HG03159 (cell line): ENCODE results near the gene DDN.
A peak's percentile ranks its signal among the peaks of the same experiment; 100 is the strongest.

Experiments used
- ATAC-seq: cut with Tn5 transposase; IDR thresholded peaks from one replicate; pipeline ENCODE4 v1.9.1; 2021; ENCODE audit warnings: mild to moderate bottlenecking, moderate library complexity; ENCODE audit not compliant: unreplicated experiment

DDN gene

DNA sequence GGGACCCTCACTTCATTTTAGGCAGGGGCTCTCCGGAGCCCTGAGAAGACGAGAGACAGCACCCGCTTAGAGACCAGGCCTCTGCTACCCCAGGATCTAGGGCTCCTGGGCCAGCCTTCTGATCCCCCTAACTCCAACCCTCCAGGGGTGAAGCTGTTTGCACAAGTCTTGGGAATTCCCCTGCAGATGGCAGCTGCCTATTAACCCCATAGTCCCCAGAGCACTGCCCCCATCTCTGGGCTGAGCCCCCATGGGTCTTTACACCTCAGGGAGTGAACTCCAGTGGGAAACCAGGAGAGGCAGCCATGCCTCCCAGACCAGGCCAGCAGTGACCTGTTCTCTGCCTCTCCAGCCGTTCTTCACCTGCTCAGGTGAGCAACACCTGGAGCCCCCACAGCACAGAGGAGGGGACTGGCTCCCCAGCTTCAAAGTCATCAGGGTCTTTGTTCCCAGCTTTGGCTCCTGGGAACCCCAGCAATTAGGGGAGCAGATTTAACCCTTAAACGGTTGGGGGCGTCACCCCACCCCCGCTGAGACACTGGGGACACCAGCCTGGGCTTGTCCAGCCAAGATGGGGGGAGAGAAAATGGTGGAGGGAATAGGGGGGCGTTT, 29.9 kb downstream of the DDN start:
- no peak for ATAC-seq

DNA sequence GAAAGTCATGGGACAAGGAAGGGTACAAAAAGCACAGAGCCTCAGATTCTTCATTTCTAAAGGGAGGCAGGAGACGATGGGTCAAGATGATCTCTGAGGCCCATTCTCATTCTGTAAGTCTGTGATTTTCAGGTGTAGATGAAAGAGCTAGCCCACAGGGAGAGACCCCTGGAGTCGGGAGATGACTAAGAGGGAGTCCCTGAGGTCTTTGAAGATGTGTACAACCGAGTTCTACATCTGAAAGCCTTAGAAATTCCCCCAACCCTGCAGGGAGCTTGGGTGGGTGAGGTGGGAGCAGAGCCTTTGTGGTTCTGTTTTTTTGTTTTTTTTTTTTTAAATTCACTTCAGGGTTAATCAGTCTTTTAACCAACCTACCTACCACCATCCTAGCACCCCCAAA, 30.7 kb downstream of the DDN start:
- ATAC-seq = no peak

DNA sequence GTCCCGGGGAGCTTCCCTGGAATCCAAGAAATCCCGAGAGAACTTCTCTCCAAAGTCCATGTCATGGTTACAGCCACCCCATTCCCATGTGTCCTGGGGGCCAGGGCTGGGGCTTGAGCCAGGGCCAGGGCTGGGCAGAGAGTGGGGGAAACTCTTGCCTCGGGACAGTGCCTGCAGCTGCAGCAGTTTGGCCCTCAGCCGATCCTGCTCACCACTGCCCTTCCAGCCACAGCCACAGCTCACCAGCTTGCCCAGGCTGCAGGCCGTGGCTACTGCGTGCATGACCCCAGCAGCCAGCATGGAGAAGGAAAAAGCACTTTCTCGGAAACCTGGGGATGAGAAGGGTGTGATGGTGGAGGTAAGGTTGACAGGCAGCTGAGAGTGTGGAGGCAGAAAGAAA, 31.2 kb downstream of the DDN start:
- no peak for ATAC-seq

DNA sequence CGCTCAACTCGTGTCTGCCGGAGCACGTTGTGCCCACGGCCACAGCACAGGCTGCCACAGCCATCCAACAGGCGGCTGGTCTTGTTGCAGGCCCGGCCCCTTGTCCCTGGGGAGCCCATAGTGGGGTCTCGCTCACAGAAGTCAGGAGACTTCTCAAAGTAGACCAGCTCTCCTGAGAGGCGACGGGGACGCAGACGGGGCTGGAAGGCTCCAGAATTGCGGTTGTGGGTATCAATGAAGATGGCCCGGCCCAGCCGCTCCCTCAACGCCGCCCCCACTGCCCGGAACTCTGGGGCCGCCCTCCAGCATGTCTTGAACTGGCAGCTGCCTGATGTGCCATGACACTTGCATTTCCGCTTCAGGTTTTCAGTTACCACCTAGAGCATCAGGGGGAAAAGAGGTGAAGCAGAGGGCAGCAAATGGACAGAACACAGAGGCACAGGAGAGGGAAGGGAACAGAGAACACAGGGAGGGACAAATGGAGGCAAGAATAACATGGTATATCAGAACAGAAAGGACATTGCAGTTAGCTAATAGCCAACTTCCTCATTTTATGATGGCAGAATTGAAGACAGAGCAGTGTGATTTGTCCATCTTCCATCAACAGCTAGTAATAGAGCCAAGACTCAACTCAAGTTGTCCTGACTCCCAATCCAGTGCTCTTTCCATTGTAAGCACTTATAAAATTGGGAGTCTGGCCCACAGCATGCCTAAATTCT, 32.8 kb downstream of the DDN start:
- no peak for ATAC-seq

DNA sequence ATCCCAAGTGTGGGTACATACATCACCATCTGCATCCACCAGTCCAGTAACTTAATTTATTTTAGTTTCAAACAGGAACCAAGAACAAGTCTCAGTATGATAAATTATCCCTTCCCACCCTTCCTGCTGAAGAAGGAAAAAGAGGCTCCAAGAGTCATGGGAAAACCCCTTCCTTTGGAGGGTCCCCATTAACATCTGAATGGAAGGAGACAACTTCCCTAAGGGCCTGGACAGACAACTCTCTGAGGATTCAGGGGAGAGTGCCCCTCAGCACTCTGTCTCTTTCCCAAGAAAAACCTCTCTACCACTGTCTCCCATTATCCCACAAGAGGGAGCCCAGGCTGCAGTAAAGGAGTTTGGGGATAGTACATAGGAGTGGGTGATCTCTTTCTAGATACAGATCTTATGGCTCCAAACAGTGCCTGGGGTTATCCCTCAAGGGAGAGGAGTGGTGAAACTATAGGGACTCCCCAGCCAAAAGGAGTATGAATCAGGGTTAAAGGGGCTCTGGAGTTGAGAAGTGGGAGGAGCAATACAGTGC, 33.8 kb downstream of the DDN start:
- no peak for ATAC-seq

DNA sequence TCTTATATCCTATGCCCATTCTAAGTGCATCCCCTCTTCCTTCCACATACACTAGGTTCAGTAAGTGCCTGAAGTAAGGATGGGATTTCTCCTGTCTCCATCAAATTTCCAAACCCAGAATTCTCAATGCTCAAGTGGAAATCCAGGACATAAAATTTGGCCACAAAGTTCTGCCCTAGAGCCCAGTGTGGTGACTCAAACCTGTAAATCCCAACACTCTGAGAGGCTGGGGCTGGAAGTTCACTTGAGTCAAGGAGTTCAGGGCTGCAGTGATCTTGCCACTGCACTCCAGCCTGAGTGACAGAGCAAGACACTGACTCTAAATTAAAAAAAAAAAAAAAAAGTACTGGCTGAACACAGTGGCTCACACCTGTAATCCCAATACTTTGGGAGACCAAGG, 37.4 kb downstream of the DDN start:
- ATAC-seq = no peak

DNA sequence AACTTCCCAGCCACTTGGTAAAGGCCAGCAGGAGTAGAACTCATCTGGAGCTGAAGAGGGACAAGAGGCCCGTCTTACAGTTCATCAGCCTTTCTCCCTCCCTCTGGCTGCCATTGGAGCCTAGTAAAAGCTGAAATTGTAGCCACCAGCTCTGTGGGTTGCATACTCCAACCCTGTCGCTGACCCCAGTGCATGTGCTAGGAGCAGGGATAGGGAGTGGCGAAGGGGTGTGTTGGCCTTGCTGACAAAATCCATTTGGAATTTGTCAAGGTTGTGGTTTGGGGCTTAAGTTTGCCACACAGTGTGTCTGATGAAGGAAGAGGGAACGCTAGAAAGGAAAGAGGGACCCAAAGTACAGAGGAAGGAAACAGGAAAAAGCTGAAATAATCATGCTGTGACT, 37.8 kb downstream of the DDN start:
- no peak for ATAC-seq

DNA sequence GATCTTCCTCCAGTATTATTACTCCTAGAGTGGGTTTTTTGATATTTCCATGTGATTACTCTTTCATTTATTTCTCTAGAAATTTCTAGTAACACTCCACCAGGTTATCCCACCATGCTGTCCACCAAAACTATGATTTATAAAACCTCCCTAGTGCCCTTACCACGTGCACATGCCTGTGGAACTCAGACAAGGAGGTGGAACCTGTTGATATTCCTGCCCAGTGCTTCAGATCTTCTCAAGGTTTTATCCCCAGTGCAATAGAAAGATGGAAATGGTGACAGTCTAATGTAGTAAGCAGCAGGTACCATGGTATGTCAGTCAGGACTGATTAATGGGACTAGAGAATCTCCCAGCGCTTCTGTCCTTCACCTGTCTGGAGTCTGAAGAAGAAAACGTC, 38.3 kb downstream of the DDN start:
- no peak for ATAC-seq

DNA sequence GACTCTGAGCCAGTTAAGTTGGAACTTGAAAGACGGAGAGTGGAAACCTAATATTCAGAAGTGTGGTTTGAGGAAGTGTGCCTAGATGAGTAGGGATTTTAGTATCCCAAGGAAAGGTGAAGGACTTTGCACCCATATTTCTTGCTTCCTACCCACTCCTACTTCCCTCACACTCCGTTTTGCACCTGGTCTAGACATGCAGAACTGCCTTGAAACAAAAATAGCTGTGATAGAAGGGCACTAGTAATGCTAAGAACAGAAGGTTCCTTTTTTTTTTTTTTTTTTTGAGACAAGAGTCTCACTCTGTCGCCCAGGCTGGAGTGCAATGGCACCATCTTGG, 41.2 kb downstream of the DDN start:
- no peak for ATAC-seq

DNA sequence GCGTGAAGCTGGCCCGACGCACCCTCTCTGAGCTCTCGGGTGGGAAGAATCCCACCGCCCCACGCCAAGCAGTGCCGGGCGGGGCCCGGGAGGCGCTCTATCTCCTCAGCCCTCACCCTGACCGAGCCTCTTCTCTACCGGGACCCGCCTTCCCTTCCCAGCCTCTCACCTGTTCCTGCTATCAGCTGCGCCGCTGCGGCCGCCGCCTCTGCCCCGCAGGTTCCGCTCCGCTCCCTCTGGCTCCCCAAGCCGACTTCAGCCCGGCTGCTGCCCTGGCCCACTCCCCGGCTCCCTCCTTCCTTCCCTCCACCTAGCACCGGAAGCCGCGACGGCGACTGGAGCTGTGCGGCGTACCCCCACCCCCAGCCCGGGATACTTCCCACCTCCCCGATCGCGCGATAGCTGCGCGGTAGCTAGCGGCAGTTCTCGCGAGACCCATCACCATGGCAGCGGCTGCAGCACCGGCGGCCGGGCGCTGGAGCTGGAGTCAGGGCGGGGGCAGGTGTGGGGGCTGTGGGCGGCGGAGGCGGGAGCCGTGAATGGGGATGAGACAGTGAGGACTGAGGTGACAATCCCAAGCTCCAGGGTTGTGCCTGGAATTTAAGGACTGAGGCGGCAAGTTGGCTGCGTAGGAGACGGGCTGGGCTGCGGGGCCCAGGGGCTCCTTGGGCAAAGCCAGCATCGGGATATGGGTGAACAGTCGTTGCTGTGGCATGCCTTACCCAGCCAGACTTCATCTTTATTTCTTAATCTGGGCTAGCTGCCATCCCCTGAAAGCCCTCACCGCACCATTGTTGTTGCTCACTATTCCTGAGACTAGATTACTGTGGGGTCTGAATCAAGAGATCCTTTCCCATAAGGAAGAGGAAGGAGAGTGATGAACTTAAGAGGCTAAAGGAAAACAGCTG, 41.8 kb downstream of the DDN start, which contains the start of gene ARF3:
Gene ARF3, minus strand, starts transcription at position 347 of the 908 bp plus-strand sequence. CDS start 16,392 bp downstream, outside the sequence.
- ATAC-seq = peak; percentile 89

DNA sequence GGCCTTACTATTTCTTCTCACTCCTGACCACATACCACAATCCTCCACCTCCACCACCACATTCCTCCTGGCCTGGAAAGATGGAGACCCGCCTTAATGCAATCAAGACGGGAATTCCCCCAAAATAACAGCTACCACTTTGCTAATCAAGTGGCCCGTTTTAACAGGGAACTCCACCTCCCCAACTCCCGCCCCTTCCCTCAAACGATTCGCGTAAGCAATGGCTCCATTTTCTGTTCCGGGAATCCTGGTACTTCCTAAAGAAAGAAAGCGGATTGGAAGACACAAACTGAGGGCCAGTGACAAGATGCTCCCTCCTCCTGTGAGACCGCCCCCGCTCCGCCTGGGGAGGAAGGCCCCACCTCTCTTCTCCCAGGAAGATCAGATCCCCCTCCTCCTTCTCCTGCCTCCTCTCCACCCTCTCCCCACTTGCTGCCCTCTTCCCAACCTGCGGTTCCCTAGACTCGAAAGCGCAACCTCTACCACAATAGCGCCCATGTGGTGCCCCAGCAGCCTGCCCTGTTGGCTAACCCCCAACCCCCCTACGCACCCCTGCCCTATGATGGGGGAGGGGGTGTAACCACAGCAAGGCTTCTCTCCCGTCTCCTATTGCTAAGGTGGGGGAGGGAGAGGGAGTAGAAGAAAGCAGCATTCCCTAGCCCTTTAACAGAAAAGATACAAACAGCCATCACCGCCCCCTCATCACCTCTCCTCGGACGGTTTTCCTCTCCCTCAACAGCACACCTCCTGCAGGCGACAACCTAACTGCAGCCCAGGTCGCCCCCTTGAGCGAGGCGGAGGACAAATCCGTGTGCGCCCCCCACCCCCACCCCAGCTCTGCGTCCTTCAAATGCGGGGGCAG, 42.7 kb downstream of the DDN start:
- ATAC-seq = peak; percentile 28

DNA sequence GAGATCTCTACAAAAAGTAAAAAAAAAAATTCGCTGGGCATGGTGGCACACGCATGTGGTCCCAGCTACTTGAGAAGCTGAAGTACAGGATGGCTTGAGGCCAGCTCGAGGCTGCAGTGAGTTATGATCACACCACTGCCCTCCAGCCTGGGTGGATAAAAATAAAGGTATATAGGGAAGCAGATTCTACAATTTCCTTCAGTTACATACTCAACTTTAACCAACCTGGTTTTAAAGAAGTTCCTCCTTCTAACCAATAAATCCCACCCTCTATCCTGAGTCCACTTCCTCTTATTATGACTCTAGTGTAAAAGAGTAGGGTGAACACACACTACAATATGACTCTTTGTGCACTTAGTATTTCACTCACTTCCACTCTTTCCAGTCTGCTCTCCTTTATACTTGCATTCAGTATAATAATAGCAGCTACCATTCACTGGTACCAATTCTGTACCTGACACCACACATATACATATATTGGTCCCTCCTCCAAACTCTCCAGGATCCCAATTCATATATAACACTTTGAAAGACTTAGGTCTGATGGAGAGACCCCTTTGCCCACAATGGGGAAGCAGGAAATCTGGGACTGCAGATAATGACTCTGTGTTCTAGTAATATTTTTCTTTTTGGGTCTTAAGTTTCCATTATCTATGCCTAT, 44.2 kb downstream of the DDN start:
- ATAC-seq = no peak

DNA sequence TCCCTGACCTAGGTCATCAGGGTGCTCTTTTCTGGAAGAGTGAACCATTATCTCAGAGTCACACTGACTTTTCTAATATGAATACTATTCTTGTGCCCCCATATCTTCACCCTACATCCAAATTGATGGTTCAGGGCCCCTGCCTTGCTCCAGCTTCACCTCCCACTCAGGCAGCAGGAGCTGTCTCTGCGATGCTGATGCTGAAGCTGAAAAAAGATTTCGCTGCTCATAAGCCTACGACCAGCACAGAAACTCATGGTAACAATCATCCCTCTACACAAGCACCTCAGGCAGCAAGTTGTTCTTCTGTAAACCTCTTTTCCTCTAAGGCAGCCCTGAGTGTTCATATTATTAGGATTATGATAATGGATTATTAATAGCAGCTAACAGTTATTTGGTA, 45.1 kb downstream of the DDN start:
- ATAC-seq = no peak

DNA sequence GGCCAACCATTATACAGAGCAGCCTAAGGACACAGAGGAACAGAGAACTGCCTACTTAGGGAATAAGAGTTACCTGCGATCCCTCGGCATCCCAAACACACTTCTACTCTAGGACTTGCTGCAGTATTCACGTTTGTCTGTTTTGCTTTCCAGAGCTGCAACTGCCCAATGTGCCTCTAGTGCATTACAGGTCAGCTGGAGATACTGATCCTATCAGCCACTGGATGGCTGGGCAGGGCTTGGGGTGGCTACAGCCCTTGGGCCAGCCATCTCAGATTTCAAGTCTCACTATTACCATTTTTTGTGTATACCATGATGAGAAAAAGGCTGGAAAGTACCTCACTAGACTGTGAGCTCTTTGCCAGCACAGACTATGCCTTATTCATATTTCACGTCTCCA, 46.5 kb downstream of the DDN start:
- ATAC-seq = no peak

DNA sequence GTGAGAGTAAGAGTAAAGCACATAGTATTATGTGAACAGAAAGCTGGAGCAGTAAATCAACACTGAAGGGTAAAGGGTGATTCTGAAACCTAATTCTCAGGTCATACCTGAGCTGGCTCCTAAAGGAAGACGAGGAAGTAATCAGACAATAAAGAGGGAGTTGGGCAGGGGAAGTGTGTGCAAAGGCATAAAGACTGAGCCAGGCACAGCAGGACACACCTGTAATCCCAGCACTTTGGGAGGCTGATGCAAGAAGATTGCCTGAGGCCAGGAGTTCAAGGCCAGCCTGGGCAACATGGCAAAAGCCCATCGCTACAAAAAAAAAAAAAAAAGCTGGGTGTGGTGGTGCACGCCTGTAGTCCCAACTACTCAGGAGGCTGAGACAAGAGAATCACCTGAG, 51.4 kb downstream of the DDN start:
- ATAC-seq = no peak

DNA sequence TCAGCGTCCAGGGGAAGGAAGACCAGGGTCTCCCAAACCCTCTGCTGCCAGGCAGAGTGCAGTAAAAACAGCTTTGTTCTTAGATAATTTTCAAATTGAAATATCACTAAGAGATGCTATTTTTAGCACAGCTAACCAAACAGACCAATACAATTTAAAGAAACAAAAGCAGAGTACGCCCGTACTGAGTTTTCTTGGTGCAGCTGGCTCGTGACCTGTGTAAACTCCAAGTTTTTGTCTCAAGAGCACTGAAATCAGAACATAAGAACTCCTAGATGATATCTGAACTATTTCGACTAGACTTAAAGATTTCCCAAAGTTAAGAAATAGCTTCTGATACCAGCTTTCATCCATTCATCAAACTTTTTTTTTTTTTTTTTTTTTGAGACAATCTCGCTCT, 52.2 kb downstream of the DDN start:
- ATAC-seq = no peak

DNA sequence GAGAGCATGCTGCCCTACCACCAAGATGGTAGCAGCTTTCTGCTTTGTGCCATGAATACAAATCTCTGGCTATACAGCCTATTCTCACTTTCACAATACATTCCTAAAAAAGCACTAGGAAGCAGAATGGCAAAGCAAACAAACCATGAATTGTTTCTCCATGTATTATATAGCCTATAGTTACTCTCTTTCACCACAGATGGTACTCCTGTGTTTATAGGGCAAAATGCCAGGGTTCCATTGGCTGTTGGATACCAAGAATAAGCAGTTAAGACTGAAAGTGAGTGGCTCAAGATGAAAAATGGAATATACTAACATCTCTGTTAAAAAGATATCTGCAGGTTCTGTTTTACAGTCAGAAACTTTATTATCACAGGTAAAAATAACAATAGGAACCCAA, 53.0 kb downstream of the DDN start:
- ATAC-seq = no peak
